NCI-H748 treated with DMSO at 0.1 percent for 48 hours (cell line): ENCODE measurements around the gene KANK2.

Experiments used
- DNase-seq: peaks from one replicate; lab custom pipeline; 2025; lab: John Stamatoyannopoulos, UW

KANK2 gene

DNA sequence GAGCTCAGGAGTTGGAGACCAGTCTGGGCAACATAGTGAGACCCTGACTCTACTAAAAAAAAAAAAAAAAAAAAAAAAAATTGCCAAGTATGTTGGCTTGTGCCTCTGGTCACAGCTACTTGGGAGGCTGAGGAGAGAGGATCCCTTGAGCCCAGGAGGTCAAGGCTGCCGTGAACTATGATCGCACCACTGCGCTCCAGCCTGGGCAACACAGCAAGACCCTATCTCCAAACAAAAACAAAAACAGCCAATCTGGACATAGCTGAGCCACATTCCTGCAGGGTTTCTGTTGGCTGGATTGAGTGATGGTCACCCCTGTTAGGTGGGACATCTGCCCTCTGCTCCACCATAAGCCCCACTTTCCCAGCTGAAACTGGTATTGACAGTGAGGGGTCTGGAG lies 28.5 kb upstream of the KANK2 start:
- DNase-seq = no peak

DNA sequence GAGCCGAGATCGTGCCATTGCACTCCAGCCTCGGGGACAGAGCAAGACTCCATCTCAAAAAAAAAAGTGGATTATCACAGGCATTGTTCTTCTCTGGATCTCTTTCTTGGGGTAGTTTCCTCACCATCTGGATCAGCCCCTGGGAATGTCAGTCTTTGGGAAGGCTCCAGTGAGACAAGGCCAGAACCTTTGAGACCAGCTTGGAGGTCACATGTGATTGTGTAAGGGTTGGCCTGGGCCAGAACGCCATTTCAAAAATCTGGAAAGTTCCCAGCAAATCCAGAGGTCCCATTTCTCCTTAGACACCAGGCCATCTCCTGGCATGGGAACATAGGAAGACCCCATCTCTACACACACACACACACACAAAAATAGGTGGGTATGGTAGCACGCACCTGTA lies 27.8 kb upstream of the KANK2 start:
- no peak for DNase-seq

- no peak for DNase-seq
Observed at GRCh38 chr19:11224429-11224828, 27.1 kb upstream of the KANK2 start.

DNA sequence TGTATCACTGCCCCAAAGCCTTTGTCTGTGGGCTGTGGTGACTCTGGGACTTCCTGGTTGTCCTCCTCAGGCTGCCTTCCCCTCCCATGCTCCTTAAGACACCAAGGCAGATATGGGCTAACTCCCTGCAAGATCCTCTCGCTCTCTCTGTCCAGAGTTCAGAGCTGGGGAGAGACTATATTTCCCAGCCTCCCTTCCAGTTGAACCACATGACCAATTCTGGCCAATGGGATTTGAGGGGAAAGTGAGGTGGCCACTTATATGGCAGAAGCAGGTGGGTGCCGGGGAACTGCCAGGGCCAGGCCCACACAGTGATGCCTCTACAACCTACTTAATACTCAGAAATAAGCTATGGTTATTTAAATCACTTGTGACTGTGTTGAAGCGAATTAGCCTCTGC lies 25.9 kb upstream of the KANK2 start:
- no peak for DNase-seq

DNA sequence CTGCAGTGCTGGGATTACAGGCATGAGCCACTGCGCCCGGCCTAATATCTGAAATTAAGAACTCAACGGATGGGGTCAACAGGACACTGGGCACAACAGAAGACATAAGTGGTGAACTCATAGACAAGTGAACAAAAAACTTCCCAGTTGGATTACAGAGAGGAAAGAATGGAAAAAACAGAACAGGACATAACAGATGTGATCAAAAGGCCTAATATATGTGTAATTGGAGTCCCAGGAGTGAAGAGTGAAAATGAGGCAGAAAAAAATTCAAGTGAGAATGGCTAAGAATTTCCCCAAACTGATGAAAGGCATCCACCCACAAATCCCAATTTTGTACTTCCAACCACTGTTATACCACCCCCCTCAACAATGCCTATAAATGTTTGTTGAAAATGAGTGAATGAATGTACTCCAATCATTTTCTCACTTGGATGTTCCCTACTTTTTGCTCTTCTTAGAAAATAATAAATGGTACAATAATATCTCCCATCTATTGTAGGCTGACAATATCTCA lies 23.8 kb upstream of the KANK2 start:
- DNase-seq = no peak

- DNase-seq = no peak
Observed at GRCh38 chr19:11214387-11214786, 17.0 kb upstream of the KANK2 start.

GRCh38 chr19:11210656-11210928 lies 13.2 kb upstream of the KANK2 start:
- no peak for DNase-seq

DNA sequence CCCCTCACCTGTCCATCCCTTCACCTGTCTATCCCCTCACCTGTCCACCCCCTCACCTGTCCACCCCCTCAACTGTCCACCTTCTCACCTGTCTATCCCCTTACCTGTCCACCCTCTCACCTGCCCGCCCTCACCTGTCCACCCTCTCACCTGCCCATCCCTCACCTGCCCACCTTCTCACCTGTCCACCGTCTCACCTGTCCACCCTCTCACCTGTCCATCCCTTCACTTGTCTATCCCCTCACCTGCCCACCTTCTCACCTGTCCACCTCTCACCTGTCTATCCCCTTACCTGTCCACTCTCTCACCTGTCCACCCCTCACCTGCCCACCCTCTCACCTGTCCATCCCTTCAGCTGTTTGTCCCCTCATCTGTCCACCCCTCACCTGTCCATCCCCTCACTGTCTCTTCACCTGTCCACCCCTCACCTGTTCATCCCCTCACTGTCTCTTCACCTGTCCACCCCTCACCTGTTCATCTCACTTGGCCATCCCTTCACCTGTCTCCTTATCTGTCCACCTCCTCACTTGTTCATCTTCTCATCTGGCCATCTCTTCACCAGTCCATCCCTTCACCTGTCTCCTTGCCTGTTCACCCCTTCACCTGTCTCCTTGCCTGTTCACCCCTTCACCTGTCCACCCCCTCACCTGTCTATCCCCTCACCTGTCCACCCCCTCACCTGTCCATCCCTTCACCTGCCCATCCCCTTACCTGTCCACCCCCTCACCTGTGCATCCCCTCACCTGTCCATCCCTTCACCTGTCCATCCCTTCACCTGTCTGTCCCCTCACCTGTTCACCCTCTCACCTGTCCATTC lies 12.7 kb upstream of the KANK2 start:
- DNase-seq = no peak

DNA sequence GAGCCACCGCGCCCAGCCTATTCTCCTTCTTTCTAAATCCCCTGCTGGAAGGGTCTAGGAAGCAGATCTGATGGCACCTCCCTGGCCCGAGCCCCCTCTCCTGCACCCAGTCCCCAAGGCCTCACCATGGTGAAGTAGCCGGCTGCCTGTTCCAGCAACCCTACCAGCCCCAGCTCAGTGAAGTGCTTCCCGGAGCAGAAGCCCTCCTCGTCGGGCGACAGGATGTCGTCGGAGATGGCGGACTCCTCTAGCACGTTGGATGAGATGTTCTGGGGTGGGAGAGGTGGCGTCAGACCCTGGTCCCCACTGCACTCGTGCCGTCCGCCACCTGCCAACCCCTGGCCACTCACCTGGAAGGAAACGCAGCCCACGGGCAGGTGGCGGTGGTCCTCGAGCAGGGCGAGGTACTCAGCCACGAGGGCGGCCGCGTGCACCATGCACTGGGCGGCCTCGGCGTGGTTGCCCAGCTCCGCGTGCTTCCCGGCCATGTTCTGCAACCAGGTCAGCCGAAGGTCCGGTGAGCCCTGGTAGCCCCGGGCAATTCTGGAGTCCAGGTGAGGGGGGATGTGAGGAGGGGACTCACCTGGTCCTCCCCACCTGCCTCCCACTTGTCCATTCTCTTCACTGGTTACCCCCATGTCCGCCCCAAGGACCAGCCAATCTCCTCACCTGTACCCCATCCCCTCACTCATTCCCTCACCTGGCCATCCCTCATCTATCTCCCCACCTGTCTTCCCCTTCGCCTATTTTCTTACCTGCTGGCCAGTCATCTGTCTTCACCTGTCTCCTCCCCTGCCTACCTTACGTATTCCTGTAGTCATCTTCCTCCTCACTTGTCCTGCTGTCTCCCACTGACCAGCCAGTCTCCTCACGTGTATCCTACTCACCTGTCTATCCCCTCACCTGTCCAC lies 11.5 kb upstream of the KANK2 start:
- DNase-seq = no peak

DNA sequence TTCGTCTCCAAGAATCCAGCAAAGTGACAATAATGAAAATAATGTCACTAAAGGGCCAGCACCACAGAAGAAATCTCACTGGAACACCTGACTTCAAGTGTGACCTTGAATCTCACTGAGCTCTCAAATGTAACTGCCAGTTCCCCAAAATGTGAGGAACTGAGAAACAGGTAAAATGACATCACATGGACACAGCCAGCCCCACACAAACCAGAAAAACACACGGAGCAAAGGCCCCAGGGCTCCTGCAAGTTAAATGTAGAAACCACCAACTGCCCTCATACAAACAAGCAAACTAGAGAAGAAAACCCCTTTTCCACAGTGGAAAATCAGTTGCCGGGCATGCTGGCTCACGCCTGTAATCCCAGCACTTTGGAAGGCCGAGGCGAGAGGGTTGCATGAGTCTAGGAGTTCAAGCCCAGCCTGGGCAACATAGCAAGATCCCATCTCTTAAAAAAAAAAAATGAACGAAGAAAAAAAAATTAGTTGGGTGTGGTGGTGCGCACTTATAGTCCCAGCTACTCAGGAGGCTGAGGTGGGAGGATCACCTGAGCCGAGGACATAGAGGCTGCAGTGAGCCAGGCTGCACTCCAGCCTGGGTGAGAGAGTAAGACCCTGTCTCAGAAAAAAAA lies 8.7 kb upstream of the KANK2 start:
- no peak for DNase-seq

DNA sequence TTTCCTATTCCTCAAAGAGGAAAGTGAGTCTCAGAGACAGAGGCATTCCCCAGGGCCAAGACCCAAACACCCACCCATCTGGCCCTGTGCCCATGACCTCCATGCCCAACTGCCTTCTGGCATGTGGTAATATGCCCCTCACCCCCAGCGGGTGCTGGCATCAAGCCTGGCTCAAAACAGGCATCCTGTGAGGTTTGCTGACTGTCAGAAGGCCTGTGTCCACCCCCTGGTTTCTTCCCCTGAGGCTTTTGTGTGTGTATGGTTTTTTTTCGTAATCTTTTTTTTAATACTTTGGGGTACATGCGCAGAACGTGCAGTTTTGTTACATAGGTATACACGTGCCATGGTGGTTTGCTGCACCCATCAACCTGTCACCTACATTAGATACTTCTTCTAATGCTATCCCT lies 7.6 kb upstream of the KANK2 start:
- no peak for DNase-seq

DNA sequence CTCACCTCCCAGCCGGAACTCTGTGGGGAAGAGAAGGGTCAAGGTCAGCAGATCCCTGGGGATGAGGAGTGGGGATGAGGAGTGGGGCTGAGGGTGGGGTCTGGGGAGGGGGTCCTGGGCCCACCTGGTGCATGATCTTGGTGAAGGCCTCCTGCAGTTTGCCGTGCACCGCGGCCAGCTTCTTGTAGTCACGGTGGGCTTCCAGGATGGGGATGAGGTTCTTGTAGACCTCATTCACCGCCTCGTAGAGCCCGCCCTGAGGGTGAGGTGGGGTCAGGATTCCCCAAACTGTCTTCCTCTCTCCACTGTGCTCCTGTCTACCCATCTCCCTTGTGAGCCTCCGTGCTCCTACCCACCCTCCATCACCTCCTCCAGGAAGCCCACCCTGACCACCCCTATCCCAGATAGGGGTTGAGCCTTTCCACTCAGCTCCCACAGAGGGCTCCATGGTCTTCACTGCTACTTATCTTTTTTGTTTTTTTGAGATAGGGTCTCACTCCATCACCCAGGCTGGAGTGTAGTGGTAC lies 6.8 kb upstream of the KANK2 start:
- no peak for DNase-seq

DNA sequence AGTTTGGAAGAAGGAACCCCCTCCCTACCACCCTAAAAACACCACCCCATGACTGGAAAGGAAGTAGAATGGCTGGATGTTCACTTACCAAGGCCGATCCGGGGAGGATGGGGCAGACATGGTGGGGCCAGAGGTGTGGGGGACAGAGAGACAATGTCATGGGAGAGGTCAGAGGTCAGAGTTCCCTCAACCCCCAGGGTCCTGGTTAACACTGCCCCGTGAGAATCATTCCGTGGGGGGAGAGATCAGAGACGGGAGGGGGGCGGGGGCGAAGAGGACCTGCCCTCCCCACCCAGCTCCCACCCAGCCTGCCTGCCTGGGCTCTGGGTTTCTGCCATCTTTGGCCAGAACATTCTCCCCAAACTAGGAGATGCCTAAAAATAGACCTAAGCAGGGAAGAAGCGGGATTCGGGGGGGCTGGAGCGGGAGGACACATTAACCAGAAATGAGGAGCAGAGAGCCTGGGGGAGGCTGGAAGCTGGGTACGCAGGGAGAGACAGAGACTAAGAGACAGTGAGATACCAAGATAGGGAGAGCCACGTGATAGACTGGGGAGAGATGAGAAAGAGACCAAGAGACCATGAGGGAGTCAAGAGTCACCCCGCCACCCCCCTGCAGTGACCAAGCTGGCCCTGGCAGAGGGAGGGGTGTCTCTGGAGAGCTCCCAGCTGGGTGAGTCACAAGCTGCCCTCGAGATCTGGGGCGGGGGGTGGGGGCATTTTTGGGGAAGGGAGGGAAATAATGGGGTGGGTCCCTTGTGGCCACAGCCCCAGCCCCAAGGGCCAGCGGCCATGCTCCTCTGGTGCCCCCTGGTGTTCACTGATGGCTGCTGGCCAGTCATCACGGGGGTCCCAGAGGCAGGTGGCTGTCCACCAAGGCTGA lies 6.1 kb upstream of the KANK2 start:
- DNase-seq = no peak

- DNase-seq = no peak
Observed at GRCh38 chr19:11202488-11203193, 5.3 kb upstream of the KANK2 start.

- DNase-seq = no peak
Observed at GRCh38 chr19:11201791-11202190, 4.4 kb upstream of the KANK2 start.

- DNase-seq = no peak
Observed at GRCh38 chr19:11200931-11201330, 3.6 kb upstream of the KANK2 start.

DNA sequence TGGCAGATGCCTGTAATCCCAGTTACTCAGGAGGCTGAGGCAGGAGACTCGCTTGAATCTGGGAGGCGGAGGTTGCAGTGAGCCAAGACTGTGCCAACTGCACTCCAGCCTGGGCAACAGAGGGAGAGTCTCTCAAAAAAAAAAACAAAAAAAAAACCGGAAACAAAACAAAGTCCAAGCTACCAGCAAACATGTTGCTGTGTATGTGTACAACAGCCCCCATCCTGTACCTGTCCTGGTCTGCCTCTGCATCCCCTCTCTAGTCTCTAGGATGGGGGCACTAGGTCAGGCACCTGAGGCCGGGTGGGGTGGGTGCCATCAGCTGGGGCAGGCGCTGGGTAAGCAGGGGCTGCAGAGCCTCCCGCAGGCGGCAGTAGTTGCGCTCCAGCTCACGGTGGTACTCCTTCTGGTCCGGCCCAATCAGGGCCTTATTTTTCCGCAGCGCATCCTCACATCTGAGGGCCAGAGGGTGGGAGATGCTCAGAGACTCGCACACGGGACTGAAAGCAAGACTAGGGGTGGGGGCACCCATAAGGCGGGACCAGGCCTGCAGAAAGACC lies 2.8 kb upstream of the KANK2 start:
- DNase-seq = no peak

DNA sequence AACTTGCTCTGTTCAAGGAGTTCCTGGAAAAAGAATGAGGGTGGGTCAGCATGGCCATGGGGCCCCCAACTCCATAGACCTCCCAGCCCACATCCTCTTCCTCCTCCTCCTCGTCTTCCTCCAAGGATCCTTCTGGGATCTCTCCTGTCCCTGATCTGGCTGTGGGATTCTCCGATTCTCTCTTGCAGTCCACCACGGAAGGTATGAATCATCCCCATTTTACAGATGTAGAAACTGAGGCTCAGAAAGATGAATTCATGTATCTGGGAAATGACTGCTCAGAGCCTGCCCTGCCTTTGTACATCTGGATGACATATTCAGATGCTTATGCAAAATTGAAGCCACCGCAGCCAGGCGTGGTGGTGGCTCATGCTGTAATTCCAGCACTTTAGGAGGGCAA lies 2.2 kb upstream of the KANK2 start:
- no peak for DNase-seq

DNA sequence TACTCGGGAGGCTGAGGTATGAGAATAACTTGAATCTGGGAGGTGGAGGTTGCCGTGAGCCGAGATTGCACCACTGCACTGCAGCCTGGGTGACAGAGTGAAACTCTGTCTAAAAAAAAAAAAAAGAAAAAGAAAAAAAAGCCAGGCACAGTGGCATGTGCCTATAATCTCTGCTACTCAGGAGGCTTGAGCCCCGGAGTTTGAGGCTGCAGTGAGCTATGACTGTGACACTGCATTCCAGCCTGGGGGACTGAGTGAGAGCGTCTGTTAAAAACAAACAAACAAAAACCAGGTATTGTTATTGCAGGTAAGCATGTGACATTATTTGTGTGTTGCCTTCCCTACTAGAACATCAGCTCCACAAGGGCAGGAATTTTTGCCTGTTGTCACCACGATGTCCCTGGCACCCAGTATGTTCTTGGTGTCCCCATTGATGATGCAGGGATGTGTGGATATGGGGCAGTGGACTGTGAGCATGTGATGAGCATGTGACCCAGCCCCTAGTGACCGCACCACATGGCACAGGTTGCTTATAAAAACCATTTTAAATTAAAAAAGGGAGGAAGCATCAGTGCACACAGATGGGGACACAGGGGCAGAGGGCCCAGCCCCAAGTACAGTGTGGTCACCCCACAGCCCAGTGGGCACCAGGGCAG lies 1.6 kb upstream of the KANK2 start:
- no peak for DNase-seq

DNA sequence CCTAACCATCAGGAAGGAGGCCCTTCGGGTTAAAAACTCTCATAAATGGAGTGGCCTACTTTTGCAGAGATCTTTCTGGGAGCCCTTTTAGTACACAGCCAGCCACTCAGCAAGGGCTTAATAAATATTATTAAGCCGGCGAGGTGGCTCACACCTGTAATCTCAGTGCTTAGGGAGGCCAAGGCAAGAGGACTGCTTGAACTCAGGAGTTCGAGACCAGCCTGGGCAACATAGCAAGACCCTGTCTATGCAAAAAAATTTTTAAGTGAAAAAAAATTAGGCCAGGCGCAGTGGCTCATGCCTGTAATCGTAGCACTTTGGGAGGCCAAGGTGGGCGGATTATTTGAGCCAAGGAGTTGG lies 810 bp upstream of the KANK2 start:
- no peak for DNase-seq
